ENCODE results near the gene OR1F1.

OR1F1 gene

GRCh38 chr16:3147046-3147756, 40.8 kb upstream of the OR1F1 start:
- Mint-ChIP-seq H3K9me3 (no peaks in the 10 kb centered on the region), H3K27ac (no peak overlapping the region)
- no peak for DNase-seq (ENCODE audit: low spot score)

DNA sequence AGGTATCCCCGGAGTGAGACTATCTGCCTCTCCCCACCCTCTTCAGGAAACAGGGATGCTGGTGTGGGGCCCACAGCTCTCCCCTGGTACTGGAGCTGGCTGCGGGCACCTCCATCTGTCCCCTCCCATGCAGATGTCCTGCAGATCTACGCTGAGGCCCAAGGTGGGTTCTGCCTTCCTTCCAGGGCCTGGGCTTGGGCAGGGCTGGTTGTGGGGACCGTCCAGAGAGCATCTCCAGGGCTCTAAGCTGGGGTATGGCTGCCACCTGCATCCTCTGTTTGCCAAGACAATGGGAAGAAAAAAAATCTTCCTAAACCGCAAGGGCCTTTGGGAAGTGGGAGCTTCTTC, 40.3 kb upstream of the OR1F1 start:
- peaks cover 15% of the 10 kb centered on the region for H3K27me3 Mint-ChIP-seq (ENCODE audit: low read depth)

More at GRCh38 chr16:3147046-3147756, 40.8 kb upstream of the OR1F1 start:
- Mint-ChIP-seq H3K4me3 (no peak overlapping the region), H3K36me3 (ENCODE audit: low read depth) (peaks cover 5% of the 10 kb centered on the region), H3K4me1 (ENCODE audit: low read depth) (peaks cover 13% of the 10 kb centered on the region), H3K27me3 (ENCODE audit: low read depth) (peaks cover 10% of the 10 kb centered on the region)

GRCh38 chr16:3148256-3149192, 39.5 kb upstream of the OR1F1 start:
- Mint-ChIP-seq H3K4me1 (ENCODE audit: low read depth) (peaks cover 20% of the 10 kb centered on the region), H3K9me3 (no peaks in the 10 kb centered on the region), H3K27ac (no peak overlapping the region), H3K4me3 (peak overlapping the region; percentile 68), H3K27me3 (ENCODE audit: low read depth) (peaks cover 17% of the 10 kb centered on the region), H3K36me3 (ENCODE audit: low read depth) (no peaks in the 10 kb centered on the region)
- DNase-seq (ENCODE audit: low spot score), result no peak

More for the DNA sequence above, 40.3 kb upstream of the OR1F1 start:
- Mint-ChIP-seq H3K4me1 (ENCODE audit: low read depth) (peaks cover 18% of the 10 kb centered on the region), H3K4me3 (no peak overlapping the region), H3K9me3 (no peaks in the 10 kb centered on the region), H3K36me3 (ENCODE audit: low read depth) (no peaks in the 10 kb centered on the region), H3K27ac (no peak overlapping the region)
- no peak for DNase-seq (ENCODE audit: low spot score)

GRCh38 chr16:3149193-3149530, 38.8 kb upstream of the OR1F1 start:
- Mint-ChIP-seq H3K9me3 (no peaks in the 10 kb centered on the region), H3K36me3 (ENCODE audit: low read depth) (no peaks in the 10 kb centered on the region), H3K4me3 (peak overlapping the region; percentile 68), H3K4me1 (ENCODE audit: low read depth) (peaks cover 20% of the 10 kb centered on the region), H3K27ac (peak overlapping the region; percentile 36), H3K27me3 (ENCODE audit: low read depth) (peaks cover 18% of the 10 kb centered on the region)
- DNase-seq (ENCODE audit: low spot score), result no peak

DNA sequence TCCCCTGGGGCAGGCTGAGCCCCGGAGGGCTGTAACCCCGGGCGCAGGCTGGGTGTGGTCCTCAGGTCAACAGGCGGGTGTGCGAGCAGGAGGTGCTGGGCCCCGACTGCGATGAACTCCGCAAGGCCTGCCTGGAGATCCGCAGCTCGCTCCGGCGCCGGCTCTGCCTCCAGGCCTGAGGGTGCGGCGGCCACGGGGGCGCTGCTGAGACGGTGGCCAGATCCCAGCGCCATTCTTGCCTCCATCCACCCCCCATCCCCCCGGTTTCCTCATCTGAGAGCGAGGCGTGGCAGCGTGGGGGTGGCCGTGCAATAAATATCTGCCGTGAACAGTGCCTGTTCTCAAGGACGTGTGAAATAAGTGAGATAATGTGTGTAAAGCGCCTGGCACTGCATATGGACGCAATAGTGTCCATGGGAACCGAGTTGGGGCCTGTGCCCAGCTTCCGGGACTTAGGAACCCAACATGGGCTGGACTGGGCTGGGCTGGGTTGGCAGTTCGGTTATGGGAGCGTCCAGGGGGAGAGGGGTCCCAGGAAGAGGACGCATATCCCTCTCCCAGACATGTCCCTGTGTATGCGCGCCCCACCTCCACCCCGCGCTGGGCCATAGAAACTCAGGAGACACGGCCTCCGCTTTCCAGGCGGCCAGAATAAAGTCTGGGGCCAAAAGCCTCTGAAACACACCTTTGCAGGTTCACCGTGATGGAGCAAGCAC, 38.2 kb upstream of the OR1F1 start:
- Mint-ChIP-seq H3K36me3 (ENCODE audit: low read depth) (no peaks in the 10 kb centered on the region), H3K4me1 (ENCODE audit: low read depth) (peaks cover 23% of the 10 kb centered on the region), H3K27me3 (ENCODE audit: low read depth) (peaks cover 21% of the 10 kb centered on the region), H3K9me3 (no peaks in the 10 kb centered on the region), H3K4me3 (peak overlapping the region; percentile 86), H3K27ac (peak overlapping the region; percentile 73)
- peak; percentile 55 for DNase-seq (ENCODE audit: low spot score)

DNA sequence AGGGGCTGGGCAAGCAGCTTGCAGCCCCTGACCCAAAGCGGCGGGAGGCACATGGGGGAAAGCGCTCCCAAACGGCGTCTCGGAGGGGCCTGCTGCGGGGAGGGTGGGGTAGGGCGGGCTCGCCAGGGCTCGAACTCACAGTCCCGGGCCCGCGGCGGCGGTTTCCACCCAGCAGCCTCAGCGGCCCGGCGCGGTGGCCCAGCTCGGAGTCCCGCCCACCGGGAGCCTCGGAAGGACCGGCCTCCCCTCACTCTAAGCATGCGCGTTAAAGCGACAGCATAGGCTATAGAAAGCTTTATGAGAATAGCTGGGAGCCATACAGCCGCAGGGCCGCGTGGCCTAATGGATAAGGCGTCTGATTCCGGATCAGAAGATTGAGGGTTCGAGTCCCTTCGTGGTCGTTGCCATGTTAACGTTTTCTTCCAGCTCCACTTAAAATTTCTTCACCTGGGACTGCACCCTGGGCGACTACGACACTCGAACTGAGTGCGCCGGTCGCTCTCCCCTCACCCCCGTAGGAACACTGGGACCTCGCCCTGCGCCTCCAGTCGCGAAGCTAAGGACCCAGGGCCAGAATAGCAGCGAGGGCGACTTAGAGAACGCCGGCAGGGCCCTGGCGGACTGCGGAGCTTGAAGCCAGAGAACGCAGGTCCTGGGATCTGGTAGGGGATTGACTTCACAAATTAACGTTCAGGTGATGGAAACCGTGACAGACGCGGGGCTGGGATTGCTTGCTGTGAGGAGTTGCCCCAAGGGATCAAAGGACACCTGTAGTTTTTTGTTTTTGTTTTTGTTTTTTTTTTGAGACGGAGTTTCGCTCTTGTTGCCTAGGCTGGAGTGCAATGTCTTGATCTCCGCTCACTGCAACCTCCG, 37.4 kb upstream of the OR1F1 start:
- Mint-ChIP-seq H3K4me3 (peak overlapping the region; percentile 86), H3K9me3 (no peaks in the 10 kb centered on the region), H3K36me3 (ENCODE audit: low read depth) (no peaks in the 10 kb centered on the region), H3K27me3 (ENCODE audit: low read depth) (peaks cover 26% of the 10 kb centered on the region), H3K4me1 (ENCODE audit: low read depth) (peaks cover 26% of the 10 kb centered on the region), H3K27ac (peak overlapping the region; percentile 82)
- peak; percentile 97 for DNase-seq (ENCODE audit: low spot score)

GRCh38 chr16:3152027-3152276, 36.1 kb upstream of the OR1F1 start:
- peak; percentile 15 for DNase-seq (ENCODE audit: low spot score)
- no peaks in the 10 kb centered on the region for H3K9me3 Mint-ChIP-seq
- peaks cover 28% of the 10 kb centered on the region for H3K27me3 Mint-ChIP-seq (ENCODE audit: low read depth)
- peak overlapping the region; percentile 71 for H3K4me3 Mint-ChIP-seq
- peak overlapping the region; percentile 85 for H3K27ac Mint-ChIP-seq
- peaks cover 26% of the 10 kb centered on the region for H3K4me1 Mint-ChIP-seq (ENCODE audit: low read depth)
- H3K36me3 Mint-ChIP-seq (ENCODE audit: low read depth), result no peaks in the 10 kb centered on the region

- H3K4me3 Mint-ChIP-seq, result peak overlapping the region; percentile 71
- H3K4me1 Mint-ChIP-seq (ENCODE audit: low read depth), result peaks cover 30% of the 10 kb centered on the region
- no peaks in the 10 kb centered on the region for H3K9me3 Mint-ChIP-seq
- no peaks in the 10 kb centered on the region for H3K36me3 Mint-ChIP-seq (ENCODE audit: low read depth)
- H3K27ac Mint-ChIP-seq, result peak overlapping the region; percentile 85
- peaks cover 32% of the 10 kb centered on the region for H3K27me3 Mint-ChIP-seq (ENCODE audit: low read depth)
- DNase-seq (ENCODE audit: low spot score), result peak; percentile 84
Observed at GRCh38 chr16:3152277-3152990, 35.6 kb upstream of the OR1F1 start.

DNA sequence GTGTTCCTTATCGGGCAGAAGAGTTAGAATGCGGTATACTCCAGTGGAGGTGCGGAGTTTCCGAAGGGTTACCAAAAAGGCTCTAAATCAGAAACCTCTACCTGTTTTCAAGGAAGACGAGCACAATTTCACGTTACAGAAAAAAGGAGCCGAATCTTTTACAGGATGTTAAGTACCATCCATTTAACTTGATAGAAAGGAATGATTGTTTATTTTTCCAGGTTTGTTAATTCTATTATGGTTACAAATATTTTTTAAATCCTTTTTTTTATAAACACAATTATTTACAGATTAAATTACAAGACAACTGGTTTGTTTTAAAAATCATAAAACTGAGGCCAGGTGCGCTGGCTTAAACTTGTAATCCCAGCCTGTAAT, 35.0 kb upstream of the OR1F1 start:
- Mint-ChIP-seq H3K27me3 (ENCODE audit: low read depth) (peaks cover 38% of the 10 kb centered on the region), H3K4me1 (ENCODE audit: low read depth) (peaks cover 36% of the 10 kb centered on the region), H3K36me3 (ENCODE audit: low read depth) (peaks cover 1% of the 10 kb centered on the region), H3K9me3 (no peaks in the 10 kb centered on the region), H3K27ac (peak overlapping the region; percentile 85), H3K4me3 (peak overlapping the region; percentile 71)
- DNase-seq (ENCODE audit: low spot score), result no peak

DNA sequence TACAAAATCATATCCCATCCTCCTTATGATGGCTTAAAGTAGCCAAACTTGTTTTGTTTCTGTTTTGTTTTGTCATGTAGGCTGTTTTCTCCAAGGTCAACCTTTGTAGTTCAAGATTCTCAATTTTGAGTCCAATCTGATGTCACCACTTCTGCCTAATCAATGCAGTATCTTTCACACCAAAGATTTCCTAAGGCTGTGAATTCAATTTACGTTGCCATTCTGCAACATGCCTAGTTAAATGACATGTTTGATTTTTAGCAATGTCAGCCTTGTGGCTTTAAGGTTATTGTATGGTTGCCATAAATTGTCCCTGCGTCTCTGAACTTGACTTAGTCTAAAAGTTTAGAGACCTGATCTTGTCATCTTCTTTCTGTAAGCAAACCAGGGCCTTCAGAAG, 32.8 kb upstream of the OR1F1 start:
- H3K27ac Mint-ChIP-seq, result no peak overlapping the region
- peaks cover 44% of the 10 kb centered on the region for H3K4me1 Mint-ChIP-seq (ENCODE audit: low read depth)
- H3K9me3 Mint-ChIP-seq, result no peaks in the 10 kb centered on the region
- peaks cover 1% of the 10 kb centered on the region for H3K36me3 Mint-ChIP-seq (ENCODE audit: low read depth)
- no peak overlapping the region for H3K4me3 Mint-ChIP-seq
- H3K27me3 Mint-ChIP-seq (ENCODE audit: low read depth), result peaks cover 46% of the 10 kb centered on the region
- no peak for DNase-seq (ENCODE audit: low spot score)

DNA sequence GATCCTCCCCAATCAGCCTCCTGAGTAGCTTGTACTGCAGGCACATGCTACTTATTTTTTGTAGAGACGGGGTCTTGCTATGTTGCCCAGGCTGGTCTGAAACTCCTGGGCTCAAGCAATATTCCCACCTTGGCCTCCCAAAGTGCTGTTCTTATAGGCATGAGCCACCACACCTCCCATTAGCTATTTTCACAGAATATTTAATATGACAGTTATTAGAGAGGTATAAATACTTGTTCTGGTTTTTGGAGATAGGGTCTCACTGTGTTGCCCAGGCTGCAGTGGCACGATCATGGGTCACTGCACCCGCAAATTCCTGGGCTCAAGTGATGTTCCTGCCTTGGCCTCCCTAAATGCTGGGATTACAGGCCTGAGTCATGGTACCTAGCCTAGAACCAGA, 32.0 kb upstream of the OR1F1 start:
- H3K9me3 Mint-ChIP-seq, result no peaks in the 10 kb centered on the region
- peaks cover 39% of the 10 kb centered on the region for H3K4me1 Mint-ChIP-seq (ENCODE audit: low read depth)
- H3K27me3 Mint-ChIP-seq (ENCODE audit: low read depth), result peaks cover 41% of the 10 kb centered on the region
- no peak for DNase-seq (ENCODE audit: low spot score)
- no peak overlapping the region for H3K27ac Mint-ChIP-seq
- H3K36me3 Mint-ChIP-seq (ENCODE audit: low read depth), result peaks cover 1% of the 10 kb centered on the region
- no peak overlapping the region for H3K4me3 Mint-ChIP-seq

GRCh38 chr16:3157229-3158025, 30.6 kb upstream of the OR1F1 start:
- Mint-ChIP-seq H3K27ac (peak overlapping the region; percentile 67), H3K4me3 (peak overlapping the region; percentile 85), H3K4me1 (ENCODE audit: low read depth) (peaks cover 36% of the 10 kb centered on the region), H3K9me3 (no peaks in the 10 kb centered on the region), H3K36me3 (ENCODE audit: low read depth) (peaks cover 1% of the 10 kb centered on the region), H3K27me3 (ENCODE audit: low read depth) (peaks cover 34% of the 10 kb centered on the region)
- peak; percentile 57 for DNase-seq (ENCODE audit: low spot score)
